Activated CD4-positive, alpha-beta T cell treated with anti-CD3 and anti-CD28 coated beads for 36 hours (primary cell): Measurements from ENCODE around the gene MRPL43. TPM values are rescaled to one million over a fixed set of nuclear protein-coding genes. Genes with fewer than 3 reads are reported as not detected.

Experiments used
- ATAC-seq: fragments of 200-7000 bp; cut with Tn5 transposase; one replicate; pipeline ENCODE4 v1.10.0; 2021; ENCODE audit warnings: mild to moderate bottlenecking, moderate library complexity
- CTCF ChIA-PET: fragments of 350-600 bp; sonication (Branson Sonifier 250); formaldehyde crosslinking; loops from one replicate; lab custom pipeline; 2021; ENCODE audit warnings: antibody characterized with exemption; lab: Charles Lee
- POLR2A ChIA-PET: fragments of 350-600 bp; sonication (Branson Sonifier 250); formaldehyde crosslinking; loops from one replicate; lab custom pipeline; 2021; ENCODE audit warnings: antibody characterized with exemption, inconsistent platforms; lab: Charles Lee
- DNase-seq: peaks from one replicate; pipeline ENCODE4 v3.0.0-alpha.2; 2020
- H3K27ac Mint-ChIP-seq: one replicate; pipeline ENCODE4 v1.8.0; 2021; ENCODE audit warnings: mixed read lengths
- H3K27me3 Mint-ChIP-seq: one replicate; pipeline ENCODE4 v1.8.0; 2021; ENCODE audit warnings: mixed read lengths
- H3K36me3 Mint-ChIP-seq: one replicate; pipeline ENCODE4 v1.8.0; 2021; ENCODE audit warnings: low read depth, mixed read lengths
- H3K4me1 Mint-ChIP-seq: one replicate; pipeline ENCODE4 v1.8.0; 2021; ENCODE audit warnings: mixed read lengths
- H3K4me3 Mint-ChIP-seq: one replicate; pipeline ENCODE4 v1.8.0; 2021; ENCODE audit warnings: mild to moderate bottlenecking, moderate library complexity, mixed read lengths
- H3K9me3 Mint-ChIP-seq: one replicate; pipeline ENCODE4 v1.8.0; 2021; ENCODE audit warnings: low read depth, mixed read lengths
- intact Hi-C, 2 experiments: fragments of 100-400 bp; cut with DNase I in 1 of 2; cut with micrococcal nuclease in 1 of 2; formaldehyde crosslinking; loops; one replicate each; pipeline versions ENCODE4 v1.14.2 to v1.15.1; 2022 to 2024; cut with DNase I, micrococcal nuclease
- total RNA-seq, 2 experiments: library from RNA; stranded (reverse); gene quantifications; one replicate each; pipeline ENCODE4 v1.2.3, GENCODE V29; 2021

Gene MRPL43
- total RNA-seq, 2 experiments from 2014 or later: 53.4 to 62.6 TPM

DNA sequence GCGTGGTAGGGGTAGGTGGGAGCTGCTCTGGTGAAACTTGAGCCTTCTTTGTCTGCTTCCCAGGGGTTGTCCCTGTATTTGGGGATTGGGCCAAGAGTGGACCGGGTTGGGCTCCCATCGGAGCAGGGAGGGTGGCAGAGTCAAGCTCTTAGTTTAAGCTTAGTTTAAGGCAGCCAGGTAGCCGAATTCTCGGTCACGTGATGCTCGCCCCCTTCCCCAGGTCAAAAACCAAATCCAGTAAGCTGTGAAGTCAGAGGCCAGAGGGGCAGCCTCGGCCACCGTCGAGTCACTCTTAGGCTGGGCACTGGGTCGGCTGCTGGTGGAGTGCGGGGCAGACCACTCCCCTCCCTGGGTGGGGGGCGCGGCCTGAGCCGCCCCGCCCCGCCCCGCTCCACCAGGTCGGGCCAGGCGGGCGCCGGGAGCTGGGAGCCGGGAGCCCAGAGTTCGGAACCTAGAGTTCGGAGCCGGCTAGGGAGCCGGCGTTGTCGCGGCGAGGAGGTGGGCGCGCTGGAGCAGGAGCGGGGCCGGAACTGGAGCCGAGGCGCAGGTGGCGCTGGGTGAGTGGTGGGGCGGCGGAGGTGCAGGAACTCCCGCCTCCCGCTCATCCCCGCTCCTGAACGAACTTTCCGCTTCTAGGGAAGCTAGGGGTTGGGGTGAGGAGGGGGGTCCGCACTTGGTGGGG lies 9.5 kb upstream of the MRPL43 start:
- Mint-ChIP-seq H3K4me1 (peaks cover 20% of the 10 kb centered on the region), H3K36me3 (peaks cover 18% of the 10 kb centered on the region), H3K9me3 (no peaks in the 10 kb centered on the region), H3K27ac (peak overlapping the region; percentile 93), H3K4me3 (peak overlapping the region; percentile 76), H3K27me3 (no peaks in the 10 kb centered on the region)
- ATAC-seq (peak; percentile 33), DNase-seq (peak; percentile 68)
- CTCF ChIA-PET: interaction anchor here (0.6 to 4.5 kb wide), 14 partner anchors 9 to 85 kb away, joined by 3 to 73 read pairs (median 4); partner anchors contain the start of genes MRPL43 and TWNK
- intact Hi-C loops: loop anchor here (1.0 to 5.0 kb wide), 6 partner anchors 10 to 650 kb away; partner anchors contain the start of genes MRPL43 (in 2 of the 2), TWNK (in 2 of the 2), SCD (in 1 of the 2) and SEMA4G (in 1 of the 2)
- POLR2A ChIA-PET: interaction anchor here (1.2 kb wide), 1 partner anchor 85 kb away, joined by 4 read pairs; no protein-coding TSS in a partner anchor

DNA sequence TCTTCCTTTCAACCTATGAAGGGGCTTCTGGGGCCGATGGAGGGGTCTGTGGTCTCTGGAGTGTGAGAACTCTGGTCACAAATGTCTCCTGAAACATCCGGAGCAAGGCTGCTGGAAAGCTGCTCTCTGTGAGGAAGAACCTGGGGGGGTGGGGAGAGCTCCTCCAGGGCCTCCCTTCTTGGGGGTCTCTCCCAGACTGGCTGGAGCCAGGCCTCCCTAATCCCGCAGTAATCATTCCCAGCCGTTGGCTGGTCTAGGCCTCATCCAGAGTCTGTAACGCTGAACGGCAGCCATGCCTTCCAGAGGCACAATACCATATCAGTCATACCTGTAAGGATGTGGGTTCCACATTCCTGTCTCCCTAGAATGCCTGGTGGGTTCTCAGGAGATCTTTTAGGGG lies 7.9 kb upstream of the MRPL43 start:
- peak overlapping the region; percentile 3 for H3K27ac Mint-ChIP-seq
- no peak for DNase-seq
- peaks cover 32% of the 10 kb centered on the region for H3K36me3 Mint-ChIP-seq
- H3K4me3 Mint-ChIP-seq: no peak overlapping the region
- ChIA-PET POLR2A (no interaction called here), CTCF (interaction anchor here (1.4 to 4.5 kb wide), 2 partner anchors 8 to 21 kb away, joined by 3 to 42 read pairs; partner anchors contain the start of genes MRPL43 and TWNK)
- peaks cover 26% of the 10 kb centered on the region for H3K4me1 Mint-ChIP-seq
- ATAC-seq: no peak
- no peaks in the 10 kb centered on the region for H3K9me3 Mint-ChIP-seq
- intact Hi-C loops: loop anchor here in 1 of 2 experiments (5.0 kb wide), 3 partner anchors 433 to 648 kb away; partner anchors contain the start of gene SCD
- no peaks in the 10 kb centered on the region for H3K27me3 Mint-ChIP-seq

- POLR2A ChIA-PET: no interaction called here
- H3K4me1 Mint-ChIP-seq: peaks cover 34% of the 10 kb centered on the region
- ATAC-seq (no peak), DNase-seq (no peak)
- peaks cover 40% of the 10 kb centered on the region for H3K36me3 Mint-ChIP-seq
- H3K9me3 Mint-ChIP-seq: no peaks in the 10 kb centered on the region
- intact Hi-C loops: no loop called here
- CTCF ChIA-PET: interaction anchor here (1.4 kb wide), 1 partner anchor 20 kb away, joined by 3 read pairs; no protein-coding TSS in a partner anchor
- H3K4me3 Mint-ChIP-seq: no peak overlapping the region
- H3K27ac Mint-ChIP-seq: peak overlapping the region; percentile 11
- no peaks in the 10 kb centered on the region for H3K27me3 Mint-ChIP-seq
These were observed 6.8 kb upstream of the MRPL43 start for GRCh38 chr10:100993986-100994708.

- no peak overlapping the region for H3K27ac Mint-ChIP-seq
- DNase-seq: no peak
These were observed 1.8 kb upstream of the MRPL43 start for GRCh38 chr10:100989088-100989487.

GRCh38 chr10:100988166-100988565 lies 869 bp upstream of the MRPL43 start:
- Mint-ChIP-seq H3K27ac (no peak overlapping the region), H3K9me3 (no peaks in the 10 kb centered on the region), H3K4me3 (peak overlapping the region; percentile 100), H3K4me1 (peaks cover 43% of the 10 kb centered on the region), H3K36me3 (peaks cover 40% of the 10 kb centered on the region), H3K27me3 (no peaks in the 10 kb centered on the region)
- ChIA-PET POLR2A (no interaction called here), CTCF (interaction anchor here (0.6 to 4.7 kb wide), 4 partner anchors 9 to 78 kb away, joined by 3 to 42 read pairs (median 4); partner anchors contain the start of gene LZTS2)
- ATAC-seq: no peak
- DNase-seq: no peak
- intact Hi-C loops: no loop called here

More at GRCh38 chr10:100989088-100989487, 1.8 kb upstream of the MRPL43 start:
- intact Hi-C loops: no loop called here
- Mint-ChIP-seq H3K4me1 (peaks cover 43% of the 10 kb centered on the region), H3K4me3 (peak overlapping the region; percentile 100), H3K27me3 (no peaks in the 10 kb centered on the region), H3K36me3 (peaks cover 45% of the 10 kb centered on the region), H3K9me3 (no peaks in the 10 kb centered on the region)
- CTCF ChIA-PET: interaction anchor here (0.8 to 4.7 kb wide), 2 partner anchors 9 to 54 kb away, joined by 3 to 42 read pairs; partner anchors contain the start of gene LZTS2
- no peak for ATAC-seq
- POLR2A ChIA-PET: no interaction called here

- peak overlapping the region; percentile 94 for H3K27ac Mint-ChIP-seq
- H3K9me3 Mint-ChIP-seq: no peaks in the 10 kb centered on the region
- peaks cover 37% of the 10 kb centered on the region for H3K36me3 Mint-ChIP-seq
- intact Hi-C loops: loop anchor here (1.0 kb wide), 9 partner anchors 10 to 601 kb away; partner anchors contain the start of genes PDZD7 (in 2 of the 2), SFXN3 (in 2 of the 2), SLF2 (in 2 of the 2) and DPCD (in 1 of the 2)
- ChIA-PET CTCF (interaction anchor here (0.6 to 4.7 kb wide), 4 partner anchors 10 to 77 kb away, joined by 3 to 42 read pairs (median 3); partner anchors contain the start of gene LZTS2), POLR2A (no interaction called here)
- ATAC-seq: peak; percentile 22
- DNase-seq: no peak
- H3K27me3 Mint-ChIP-seq: no peaks in the 10 kb centered on the region
- peaks cover 43% of the 10 kb centered on the region for H3K4me1 Mint-ChIP-seq
- H3K4me3 Mint-ChIP-seq: peak overlapping the region; percentile 100
These were observed 370 bp upstream of the MRPL43 start for GRCh38 chr10:100987685-100988049.

DNA sequence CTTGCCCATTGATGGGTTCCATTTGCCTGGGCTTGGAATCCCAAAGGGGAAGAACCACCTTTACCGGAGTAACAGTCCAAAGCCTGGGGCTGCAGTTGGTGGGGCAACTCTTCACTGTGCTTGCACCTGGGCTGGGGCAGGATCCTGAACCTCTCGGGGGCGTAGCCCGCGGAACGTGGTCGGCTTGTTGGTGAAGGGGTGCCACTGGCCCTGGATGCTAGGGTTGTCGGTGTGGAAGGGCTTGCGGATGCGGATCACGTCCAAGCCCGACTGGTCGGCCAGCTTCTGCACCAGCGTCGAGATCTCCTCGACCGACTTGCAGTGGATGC lies 710 bp downstream of the MRPL43 start:
- DNase-seq: no peak
- H3K4me3 Mint-ChIP-seq: peak overlapping the region; percentile 100
- ChIA-PET POLR2A (interaction anchor here (0.7 kb wide), 1 partner anchor 78 kb away, joined by 3 read pairs; no protein-coding TSS in a partner anchor), CTCF (interaction anchor here (0.6 to 4.7 kb wide), 8 partner anchors 11 to 854 kb away, joined by 3 to 42 read pairs (median 3); partner anchors contain the start of genes LZTS2 and SEMA4G)
- ATAC-seq: no peak
- intact Hi-C loops: no loop called here
- H3K4me1 Mint-ChIP-seq: peaks cover 43% of the 10 kb centered on the region
- no peaks in the 10 kb centered on the region for H3K9me3 Mint-ChIP-seq
- H3K27ac Mint-ChIP-seq: peak overlapping the region; percentile 94
- H3K36me3 Mint-ChIP-seq: peaks cover 40% of the 10 kb centered on the region
- no peaks in the 10 kb centered on the region for H3K27me3 Mint-ChIP-seq

DNA sequence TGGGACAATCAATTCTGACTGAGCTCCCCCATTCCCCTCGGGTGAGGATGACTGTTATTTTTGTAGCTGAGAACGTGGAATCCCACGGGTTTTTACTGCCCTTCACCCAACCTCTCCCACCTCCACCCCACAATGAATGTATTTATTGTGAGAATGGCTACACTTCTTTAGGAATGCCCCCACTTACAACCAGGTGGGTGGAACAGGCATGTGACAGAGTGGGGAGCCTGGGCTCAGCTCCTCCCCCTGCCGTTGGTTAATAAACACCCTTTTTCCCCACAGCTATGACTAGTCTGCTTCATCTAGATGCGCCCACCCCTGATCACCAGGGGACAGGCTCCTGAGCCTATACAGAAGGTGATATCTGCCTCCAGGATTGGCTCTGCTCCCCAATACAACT lies 2.0 kb downstream of the MRPL43 start:
- no peak for ATAC-seq
- Mint-ChIP-seq H3K27ac (no peak overlapping the region), H3K27me3 (no peaks in the 10 kb centered on the region), H3K4me3 (peak overlapping the region; percentile 100), H3K36me3 (peaks cover 31% of the 10 kb centered on the region), H3K4me1 (peaks cover 34% of the 10 kb centered on the region), H3K9me3 (no peaks in the 10 kb centered on the region)
- DNase-seq: no peak
- ChIA-PET POLR2A (no interaction called here), CTCF (interaction anchor here (1.7 to 4.7 kb wide), 2 partner anchors 12 to 30 kb away, joined by 5 to 42 read pairs; partner anchors contain the start of gene LZTS2)
- intact Hi-C loops: no loop called here

GRCh38 chr10:100984672-100985177 lies 2.6 kb downstream of the MRPL43 start:
- no peak for DNase-seq
- POLR2A ChIA-PET: no interaction called here
- ATAC-seq: no peak
- H3K27ac Mint-ChIP-seq: no peak overlapping the region
- CTCF ChIA-PET: interaction anchor here (1.7 to 4.7 kb wide), 2 partner anchors 13 to 30 kb away, joined by 5 to 42 read pairs; partner anchors contain the start of gene LZTS2
- intact Hi-C loops: no loop called here
- H3K9me3 Mint-ChIP-seq: no peaks in the 10 kb centered on the region
- H3K36me3 Mint-ChIP-seq: peaks cover 29% of the 10 kb centered on the region
- no peaks in the 10 kb centered on the region for H3K27me3 Mint-ChIP-seq
- peaks cover 31% of the 10 kb centered on the region for H3K4me1 Mint-ChIP-seq
- H3K4me3 Mint-ChIP-seq: no peak overlapping the region

- no peaks in the 10 kb centered on the region for H3K27me3 Mint-ChIP-seq
- H3K9me3 Mint-ChIP-seq: no peaks in the 10 kb centered on the region
- H3K27ac Mint-ChIP-seq: no peak overlapping the region
- H3K4me1 Mint-ChIP-seq: peaks cover 24% of the 10 kb centered on the region
- no peak for ATAC-seq
- ChIA-PET POLR2A (no interaction called here), CTCF (no interaction called here)
- intact Hi-C loops: no loop called here
- H3K36me3 Mint-ChIP-seq: peaks cover 22% of the 10 kb centered on the region
- no peak overlapping the region for H3K4me3 Mint-ChIP-seq
- peak; percentile 1 for DNase-seq
These were observed 3.2 kb downstream of the MRPL43 start for GRCh38 chr10:100983868-100984671.
